ENCODE measurements around the gene TM9SF3. TPM values are rescaled to one million over a fixed set of nuclear protein-coding genes. Genes with fewer than 3 reads are reported as not detected.
"Not testable (repeated sequence)": the region's sequence is repeated elsewhere in the genome, so short reads cannot be mapped to it uniquely, and the experiment has no call there.

The TM9SF3 gene
- total RNA-seq, 6 experiments from 2014 or later = 195 to 235 (median 208) TPM

- DNase-seq = no peak
- H3K36me3 Mint-ChIP-seq (ENCODE audit: low read depth) = peaks cover 13% of the 10 kb centered on the region
- H3K4me1 Mint-ChIP-seq (ENCODE audit: low read depth) = peaks cover 71% of the 10 kb centered on the region
- no peaks in the 10 kb centered on the region; the same call in 1 of the 2 replicates for H3K27me3 Mint-ChIP-seq (ENCODE audit: insufficient read depth)
- no peak for TF ChIP-seq CTCF (IDR thresholded peaks at IDR 0.05)
- no peak overlapping the region for H3K27ac Mint-ChIP-seq
- no peaks in the 10 kb centered on the region for H3K9me3 Mint-ChIP-seq
- H3K4me3 Mint-ChIP-seq = no peak overlapping the region
Measured at GRCh38 chr10:96579133-96579532, 7.7 kb downstream of the TM9SF3 start.

- Mint-ChIP-seq H3K27ac (no peak overlapping the region), H3K27me3 (ENCODE audit: insufficient read depth) (no peaks in the 10 kb centered on the region; the same call in 1 of the 2 replicates), H3K9me3 (no peaks in the 10 kb centered on the region), H3K36me3 (ENCODE audit: low read depth) (peaks cover 18% of the 10 kb centered on the region), H3K4me1 (ENCODE audit: low read depth) (peaks cover 70% of the 10 kb centered on the region), H3K4me3 (no peak overlapping the region)
- DNase-seq = no peak
- TF ChIP-seq CTCF (IDR thresholded peaks at IDR 0.05) = no peak
Measured at GRCh38 chr10:96578633-96579032, 8.2 kb downstream of the TM9SF3 start.

DNA sequence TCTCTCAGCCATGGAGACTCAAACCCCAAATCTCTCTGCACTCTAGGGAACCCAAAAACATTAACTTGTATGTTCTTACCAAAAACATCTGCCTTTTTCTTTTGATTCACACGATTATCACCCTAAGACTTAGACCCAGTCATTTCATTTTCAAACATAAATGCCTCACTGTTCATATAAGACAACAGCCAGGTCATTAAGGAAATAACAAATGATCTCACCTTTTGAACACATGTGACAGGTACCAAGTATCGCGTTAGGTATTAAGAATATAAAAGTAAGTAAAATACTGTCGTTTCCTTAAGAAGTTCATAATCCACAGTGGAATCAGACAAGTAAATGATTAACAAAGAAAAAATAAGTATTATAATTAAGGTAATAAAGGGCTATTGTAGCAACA is 8.8 kb downstream of the TM9SF3 start:
- DNase-seq = no peak
- H3K4me1 Mint-ChIP-seq (ENCODE audit: low read depth) = peaks cover 70% of the 10 kb centered on the region
- TF ChIP-seq CTCF (IDR thresholded peaks at IDR 0.05) = no peak
- no peak overlapping the region for H3K27ac Mint-ChIP-seq
- H3K36me3 Mint-ChIP-seq (ENCODE audit: low read depth) = peaks cover 24% of the 10 kb centered on the region
- no peak overlapping the region for H3K4me3 Mint-ChIP-seq
- no peaks in the 10 kb centered on the region; the same call in 1 of the 2 replicates for H3K27me3 Mint-ChIP-seq (ENCODE audit: insufficient read depth)
- no peaks in the 10 kb centered on the region for H3K9me3 Mint-ChIP-seq

- no peak overlapping the region for H3K4me3 Mint-ChIP-seq
- no peak overlapping the region for H3K27ac Mint-ChIP-seq
- no peaks in the 10 kb centered on the region for H3K27me3 Mint-ChIP-seq (ENCODE audit: insufficient read depth)
- no peaks in the 10 kb centered on the region for H3K9me3 Mint-ChIP-seq
- peaks cover 29% of the 10 kb centered on the region for H3K36me3 Mint-ChIP-seq (ENCODE audit: low read depth)
- no peak for TF ChIP-seq CTCF (IDR thresholded peaks at IDR 0.05)
- no peak for DNase-seq
- H3K4me1 Mint-ChIP-seq (ENCODE audit: low read depth) = peaks cover 66% of the 10 kb centered on the region
Measured at GRCh38 chr10:96577069-96577468, 9.7 kb downstream of the TM9SF3 start.

DNA sequence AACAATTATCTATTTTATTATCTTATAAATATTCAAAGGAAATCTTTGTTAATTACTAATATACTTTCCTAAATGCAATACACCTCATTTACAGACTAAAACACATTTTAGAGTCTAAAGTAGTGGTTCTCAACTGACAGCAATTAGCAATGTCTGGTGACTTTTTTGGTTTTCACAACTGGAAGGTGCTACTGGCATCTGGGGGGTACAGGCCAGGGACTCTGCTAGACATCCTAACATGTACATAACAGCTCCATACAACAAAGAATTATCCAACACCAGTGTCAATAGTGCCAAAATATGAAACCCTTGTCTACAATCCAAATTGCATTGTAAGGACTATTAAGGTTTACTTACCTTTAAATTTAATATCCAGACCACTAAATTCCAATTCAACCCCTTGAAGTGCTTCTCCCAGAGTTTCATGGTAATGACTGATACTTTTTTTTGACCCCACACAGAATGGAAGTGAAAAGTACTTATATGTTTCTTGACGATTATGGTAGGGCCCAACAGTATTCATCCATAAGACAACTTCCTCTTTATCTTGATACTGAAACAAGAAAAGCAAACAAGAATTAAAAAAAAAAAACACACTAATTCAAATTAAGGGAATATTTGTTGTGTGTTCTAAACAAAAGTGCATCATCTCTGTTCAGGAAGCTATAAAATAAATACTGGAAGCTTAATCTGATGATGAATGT is 10.4 kb downstream of the TM9SF3 start:
- peaks cover 66% of the 10 kb centered on the region for H3K4me1 Mint-ChIP-seq (ENCODE audit: low read depth)
- peaks cover 36% of the 10 kb centered on the region for H3K36me3 Mint-ChIP-seq (ENCODE audit: low read depth)
- no peak overlapping the region for H3K27ac Mint-ChIP-seq
- no peak for DNase-seq
- TF ChIP-seq CTCF (IDR thresholded peaks at IDR 0.05) = no peak
- H3K27me3 Mint-ChIP-seq (ENCODE audit: insufficient read depth) = no peaks in the 10 kb centered on the region
- no peak overlapping the region for H3K4me3 Mint-ChIP-seq
- H3K9me3 Mint-ChIP-seq = no peaks in the 10 kb centered on the region

DNA sequence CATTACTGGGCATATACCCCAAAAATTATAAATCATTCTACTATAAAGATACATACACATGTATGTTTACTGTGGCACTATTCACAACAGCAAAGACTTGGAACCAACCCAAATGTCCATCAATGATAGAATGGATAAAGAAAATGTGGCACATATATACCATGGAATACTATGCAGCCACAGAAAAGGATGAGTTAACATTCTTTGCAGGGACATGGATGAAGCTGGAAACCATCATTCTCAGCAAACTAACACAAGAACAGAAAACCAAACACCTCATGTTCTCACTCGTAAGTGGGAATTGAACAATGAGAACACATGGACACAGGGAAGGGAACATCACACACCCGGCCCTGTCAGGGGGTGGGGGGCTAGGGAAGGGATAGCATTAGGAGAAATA is 12.2 kb downstream of the TM9SF3 start:
- H3K4me1 Mint-ChIP-seq (ENCODE audit: low read depth) = peaks cover 53% of the 10 kb centered on the region
- H3K27me3 Mint-ChIP-seq (ENCODE audit: insufficient read depth); H3K4me3 Mint-ChIP-seq; DNase-seq; H3K27ac Mint-ChIP-seq; H3K9me3 Mint-ChIP-seq: not testable (repeated sequence)
- peaks cover 32% of the 10 kb centered on the region for H3K36me3 Mint-ChIP-seq (ENCODE audit: low read depth)

Data from HFFc6 (cell line).